Pons (tissue), 1 donor: ENCODE results near the gene IL4.
"Not testable (repeated sequence)": the region's sequence is repeated elsewhere in the genome, so short reads cannot be mapped to it uniquely, and the experiment has no call there.

Experiments used
- DNase-seq: peaks from one replicate; pipeline ENCODE4 v3.0.0-alpha.2; 2016; ENCODE audit warnings: low spot score

The IL4 gene

GRCh38 chr5:132673939-132674630 is at the start of gene IL4:
TSS of gene IL4 (plus strand) at chr5:132673989. CDS start at chr5:132674051, 62 bp downstream.
- DNase-seq = no peak

GRCh38 chr5:132627470-132627869 is 46.3 kb upstream of the IL4 start:
- DNase-seq = no peak

- DNase-seq = no peak
Observed at GRCh38 chr5:132628814-132629213, 45.0 kb upstream of the IL4 start.

- no peak for DNase-seq
Observed at GRCh38 chr5:132629230-132629944, 44.4 kb upstream of the IL4 start.

GRCh38 chr5:132633587-132633986 is 40.2 kb upstream of the IL4 start:
- not testable (repeated sequence) for DNase-seq

GRCh38 chr5:132635873-132636272 is 37.9 kb upstream of the IL4 start:
- no peak for DNase-seq

GRCh38 chr5:132637241-132637640 is 36.5 kb upstream of the IL4 start:
- DNase-seq = no peak

- DNase-seq = no peak
Observed at GRCh38 chr5:132639706-132640130, 34.1 kb upstream of the IL4 start.

- no peak for DNase-seq
Observed at GRCh38 chr5:132640613-132641012, 33.2 kb upstream of the IL4 start.

GRCh38 chr5:132641241-132641723 is 32.5 kb upstream of the IL4 start:
- DNase-seq = no peak

GRCh38 chr5:132641841-132642240 is 31.9 kb upstream of the IL4 start:
- DNase-seq = no peak

GRCh38 chr5:132644177-132644576 is 29.6 kb upstream of the IL4 start:
- DNase-seq = no peak

GRCh38 chr5:132646583-132647266 is 27.1 kb upstream of the IL4 start:
- no peak for DNase-seq

- no peak for DNase-seq
Observed at GRCh38 chr5:132647473-132647872, 26.3 kb upstream of the IL4 start.

- no peak for DNase-seq
Observed at GRCh38 chr5:132648355-132648754, 25.4 kb upstream of the IL4 start.

- no peak for DNase-seq
Observed at GRCh38 chr5:132651838-132652469, 21.8 kb upstream of the IL4 start.

GRCh38 chr5:132653716-132654115 is 20.1 kb upstream of the IL4 start:
- DNase-seq = no peak

- DNase-seq = no peak
Observed at GRCh38 chr5:132655821-132656773, 17.7 kb upstream of the IL4 start.

- DNase-seq = no peak
Observed at GRCh38 chr5:132656774-132657355, 16.9 kb upstream of the IL4 start.

- DNase-seq = no peak
Observed at GRCh38 chr5:132657676-132658380, 16.0 kb upstream of the IL4 start, which contains the start of gene IL13. TSS of gene IL13 (plus strand) at chr5:132658173. CDS start at chr5:132658187, 14 bp downstream.
